COLO668 (cell line): Measurements from ENCODE around the gene WASF3.

ENCODE experiments used
- DNase-seq: peaks from one replicate; lab custom pipeline; 2025; ENCODE audit not compliant: unreplicated experiment; lab: John Stamatoyannopoulos, UW

Gene WASF3

GRCh38 chr13:26589226-26589625, 31.7 kb downstream of the WASF3 start:
- no peak for DNase-seq

- DNase-seq, result no peak
Measured at GRCh38 chr13:26589754-26590153, 32.3 kb downstream of the WASF3 start.

- no peak for DNase-seq
Measured at GRCh38 chr13:26590379-26590778, 32.9 kb downstream of the WASF3 start.

- DNase-seq, result no peak
Measured at GRCh38 chr13:26590951-26591350, 33.5 kb downstream of the WASF3 start.

GRCh38 chr13:26591672-26592071, 34.2 kb downstream of the WASF3 start:
- no peak for DNase-seq

- DNase-seq, result no peak
Measured at GRCh38 chr13:26593661-26594060, 36.2 kb downstream of the WASF3 start.

- DNase-seq, result no peak
Measured at GRCh38 chr13:26594363-26594762, 36.9 kb downstream of the WASF3 start.

GRCh38 chr13:26596458-26596857, 39.0 kb downstream of the WASF3 start:
- DNase-seq, result no peak

- DNase-seq, result peak; percentile 41
Measured at GRCh38 chr13:26599403-26599802, 41.9 kb downstream of the WASF3 start.

GRCh38 chr13:26599860-26600259, 42.4 kb downstream of the WASF3 start:
- no peak for DNase-seq

GRCh38 chr13:26600343-26600742, 42.9 kb downstream of the WASF3 start:
- DNase-seq, result no peak

GRCh38 chr13:26601669-26602068, 44.2 kb downstream of the WASF3 start:
- no peak for DNase-seq

- DNase-seq, result no peak
Measured at GRCh38 chr13:26602783-26603182, 45.3 kb downstream of the WASF3 start.

- no peak for DNase-seq
Measured at GRCh38 chr13:26604784-26605545, 47.5 kb downstream of the WASF3 start.

- DNase-seq, result no peak
Measured at GRCh38 chr13:26605845-26606244, 48.4 kb downstream of the WASF3 start.

GRCh38 chr13:26606631-26607030, 49.1 kb downstream of the WASF3 start:
- DNase-seq, result no peak

- no peak for DNase-seq
Measured at GRCh38 chr13:26614721-26615120, 57.2 kb downstream of the WASF3 start.

- no peak for DNase-seq
Measured at GRCh38 chr13:26616126-26616525, 58.6 kb downstream of the WASF3 start.

GRCh38 chr13:26618726-26619125, 61.2 kb downstream of the WASF3 start:
- DNase-seq, result no peak

- no peak for DNase-seq
Measured at GRCh38 chr13:26619358-26619757, 61.9 kb downstream of the WASF3 start.

GRCh38 chr13:26621731-26622401, 64.4 kb downstream of the WASF3 start:
- DNase-seq, result no peak

GRCh38 chr13:26623125-26623524, 65.6 kb downstream of the WASF3 start:
- no peak for DNase-seq

GRCh38 chr13:26624572-26624971, 67.1 kb downstream of the WASF3 start:
- DNase-seq, result no peak
